ENCODE measurements around the gene NOP53.
"Not testable (repeated sequence)": the region's sequence is repeated elsewhere in the genome, so short reads cannot be mapped to it uniquely, and the experiment has no call there.

Gene NOP53

DNA sequence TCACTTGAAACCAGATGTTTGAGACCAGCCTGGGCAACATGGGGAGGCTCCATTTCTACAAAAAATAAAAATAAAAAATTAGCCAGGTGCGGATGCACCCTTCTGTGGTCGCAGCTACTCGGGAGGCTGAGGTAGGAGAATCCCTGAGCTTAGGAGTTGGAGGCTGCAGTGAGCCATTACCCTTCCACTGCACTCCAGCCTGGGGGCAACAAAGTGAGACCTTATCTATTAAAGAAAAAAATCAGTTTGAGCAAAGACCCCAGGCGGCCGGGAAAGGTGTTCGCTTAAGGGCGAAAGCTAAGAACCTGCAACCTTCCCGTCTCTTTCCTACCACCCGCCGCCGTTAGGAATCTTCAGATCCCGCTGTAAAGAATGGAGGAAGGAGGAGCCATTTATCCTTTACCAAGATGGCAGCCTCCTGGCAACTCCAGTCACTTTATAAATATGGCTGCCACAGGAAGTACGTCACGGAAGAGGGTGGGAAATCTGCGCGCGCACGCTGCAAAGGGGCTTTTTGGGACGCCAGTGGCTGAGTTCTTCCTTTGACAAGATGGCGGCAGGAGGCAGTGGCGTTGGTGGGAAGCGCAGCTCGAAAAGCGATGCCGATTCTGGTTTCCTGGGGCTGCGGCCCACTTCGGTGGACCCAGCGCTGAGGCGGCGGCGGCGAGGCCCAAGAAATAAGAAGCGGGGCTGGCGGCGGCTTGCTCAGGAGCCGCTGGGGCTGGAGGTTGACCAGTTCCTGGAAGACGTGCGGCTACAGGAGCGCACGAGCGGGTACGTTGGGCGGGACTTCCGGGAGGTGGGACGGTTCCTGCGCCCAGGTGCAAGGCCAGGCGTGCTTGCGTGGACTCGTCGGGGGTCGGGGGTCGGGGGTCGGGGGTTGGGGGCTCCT lies at the start of gene NOP53:
TSS of gene NOP53 (plus strand) at position 537 of the 892 bp plus-strand sequence. CDS start at position 551, 14 bp downstream.
- DNase-seq (ENCODE audit: low spot score), result peak; percentile 98

DNA sequence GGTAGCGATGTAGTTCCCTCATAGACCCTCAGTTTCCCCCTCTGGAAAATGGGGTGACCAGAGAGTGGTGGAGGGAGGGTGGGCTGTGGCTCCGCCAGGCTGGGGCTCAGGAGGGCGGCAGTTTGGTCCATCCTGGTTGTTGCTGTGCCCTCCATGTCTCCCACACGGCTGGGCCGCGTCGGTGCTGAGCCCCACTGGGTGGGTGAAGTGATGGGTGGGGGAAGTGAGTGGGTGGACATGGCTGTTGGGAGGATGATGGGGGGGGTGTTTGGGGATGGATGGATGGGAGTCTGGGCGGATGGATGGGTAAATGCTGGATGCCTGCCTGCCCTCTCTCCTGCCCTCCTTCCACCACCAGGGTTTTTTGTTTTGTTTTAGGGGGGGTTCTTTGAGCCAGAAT lies 48.7 kb upstream of the NOP53 start:
- no peak for DNase-seq (ENCODE audit: low spot score)

DNA sequence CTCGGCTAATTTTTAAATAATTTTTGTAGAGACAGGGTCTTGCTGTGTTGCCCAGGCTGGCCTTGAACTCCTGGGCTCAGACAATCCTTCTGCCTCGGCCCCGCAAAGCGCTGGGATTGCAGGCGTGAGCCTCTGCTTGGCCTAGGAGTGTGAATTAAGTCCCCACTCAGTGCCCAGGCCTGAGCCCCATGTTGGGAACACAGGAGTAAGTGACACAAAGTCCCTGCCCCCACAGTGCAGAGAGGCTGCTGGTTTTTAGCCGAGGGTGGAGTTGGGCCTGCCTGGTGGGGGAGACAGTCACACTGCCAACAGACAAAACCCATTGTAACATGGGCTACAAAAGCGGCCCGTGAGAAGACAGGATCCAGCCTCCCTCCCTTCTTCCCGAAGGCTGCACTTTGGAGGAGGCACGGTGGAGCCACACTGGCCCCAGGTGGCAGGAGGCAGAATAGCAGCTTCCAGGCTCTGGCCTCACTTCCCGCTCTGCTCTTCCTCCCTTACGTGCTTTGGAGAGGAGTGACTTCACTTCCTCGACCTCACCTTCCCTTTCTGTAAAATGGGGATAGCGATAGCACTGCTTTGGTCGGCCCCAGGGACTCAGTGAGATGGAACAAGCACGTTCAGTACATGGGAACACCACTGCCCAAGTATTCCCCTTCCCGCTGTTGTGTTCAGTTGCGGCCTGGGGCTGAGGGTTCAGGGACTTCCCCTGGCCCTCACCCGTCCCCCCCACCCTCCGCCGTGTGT lies 47.3 kb upstream of the NOP53 start:
- peak; percentile 56 for DNase-seq (ENCODE audit: low spot score)

DNA sequence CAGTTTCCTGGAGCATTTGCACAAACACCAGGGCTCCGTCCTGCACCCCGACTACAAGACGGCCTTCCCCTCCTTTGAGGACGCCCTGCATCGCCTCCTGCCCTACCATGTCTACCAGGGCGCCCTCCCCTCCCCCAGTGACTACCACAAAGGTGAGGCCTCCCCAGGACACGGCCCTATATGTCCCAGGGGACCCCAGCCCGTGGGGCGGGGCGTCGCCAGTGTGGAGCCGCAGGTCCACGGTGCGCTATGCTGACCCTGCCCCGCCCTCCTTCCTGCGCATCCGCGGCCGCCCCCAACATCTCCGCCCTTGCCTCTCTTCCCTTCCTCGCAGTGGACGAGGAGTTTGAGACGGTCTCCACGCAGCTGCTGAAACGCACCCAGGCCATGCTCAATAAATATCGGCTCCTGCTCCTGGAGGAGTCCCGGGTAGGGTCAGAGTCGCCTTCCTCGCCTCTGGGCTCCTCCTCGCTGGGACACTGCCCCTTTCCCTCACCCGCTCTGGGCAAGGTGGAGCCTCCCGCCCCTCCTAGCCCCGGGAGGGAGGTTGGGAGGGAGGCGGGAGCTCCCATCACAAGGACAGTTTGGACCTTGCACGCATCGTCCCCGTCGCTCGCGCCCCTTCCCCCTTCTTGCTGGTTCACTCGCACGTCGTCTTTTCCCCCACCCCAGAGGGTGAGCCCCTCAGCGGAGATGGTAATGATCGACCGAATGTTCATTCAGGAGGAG lies 46.6 kb upstream of the NOP53 start:
- no peak for DNase-seq (ENCODE audit: low spot score)

- peak; percentile 39 for DNase-seq (ENCODE audit: low spot score)
Measured at GRCh38 chr19:47699360-47699917, 45.9 kb upstream of the NOP53 start.

- no peak for DNase-seq (ENCODE audit: low spot score)
Measured at GRCh38 chr19:47700934-47701716, 44.2 kb upstream of the NOP53 start.

DNA sequence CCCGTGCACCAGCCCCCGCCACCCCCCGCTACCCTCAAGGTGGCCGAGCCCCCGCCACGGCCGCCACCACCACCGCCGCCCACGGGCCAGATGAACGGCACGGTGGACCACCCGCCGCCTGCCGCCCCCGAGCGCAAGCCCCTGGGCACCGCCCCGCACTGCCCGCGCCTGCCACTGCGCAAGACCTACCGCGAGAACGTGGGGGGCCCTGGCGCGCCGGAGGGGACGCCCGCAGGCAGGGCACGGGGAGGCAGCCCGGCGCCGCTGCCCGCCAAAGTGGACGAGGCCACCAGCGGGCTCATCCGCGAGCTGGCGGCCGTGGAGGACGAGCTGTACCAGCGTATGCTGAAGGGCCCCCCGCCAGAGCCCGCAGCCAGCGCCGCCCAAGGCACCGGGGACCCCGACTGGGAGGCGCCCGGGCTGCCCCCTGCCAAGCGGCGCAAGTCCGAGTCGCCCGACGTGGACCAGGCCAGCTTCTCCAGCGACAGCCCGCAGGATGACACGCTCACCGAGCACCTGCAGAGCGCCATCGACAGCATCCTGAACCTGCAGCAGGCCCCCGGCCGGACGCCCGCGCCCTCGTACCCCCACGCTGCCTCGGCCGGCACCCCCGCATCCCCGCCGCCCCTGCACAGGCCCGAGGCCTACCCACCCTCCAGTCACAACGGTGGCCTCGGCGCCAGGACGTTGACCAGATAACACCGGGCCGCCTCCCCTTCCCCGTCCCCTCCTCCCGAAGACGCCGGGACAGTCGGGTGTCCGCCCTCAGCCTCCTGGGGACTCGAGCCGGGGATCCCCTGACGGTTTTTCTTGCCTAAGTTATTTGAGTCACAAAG lies 43.4 kb upstream of the NOP53 start:
- no peak for DNase-seq (ENCODE audit: low spot score)

GRCh38 chr19:47702671-47703070 lies 42.7 kb upstream of the NOP53 start:
- DNase-seq (ENCODE audit: low spot score), result no peak

DNA sequence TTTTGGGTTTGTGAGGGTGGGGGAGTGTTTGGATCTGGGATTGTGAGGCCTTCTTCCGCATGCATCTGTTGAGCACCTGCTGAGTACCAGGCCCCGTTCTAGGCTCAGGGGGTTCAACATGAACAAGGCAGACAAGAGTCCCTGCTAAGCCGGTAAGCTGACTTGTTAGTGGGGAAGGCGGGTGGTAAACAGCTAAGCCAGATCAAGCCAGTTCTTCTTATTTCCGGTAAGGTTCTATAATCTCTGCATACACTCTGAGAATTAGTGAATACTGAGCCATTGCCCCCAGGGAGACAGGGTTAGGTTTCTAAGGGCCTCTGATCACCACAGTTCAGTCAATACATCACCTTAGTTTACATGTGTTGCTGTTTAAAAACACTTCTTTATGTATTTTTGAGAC lies 42.0 kb upstream of the NOP53 start:
- DNase-seq (ENCODE audit: low spot score), result no peak

DNA sequence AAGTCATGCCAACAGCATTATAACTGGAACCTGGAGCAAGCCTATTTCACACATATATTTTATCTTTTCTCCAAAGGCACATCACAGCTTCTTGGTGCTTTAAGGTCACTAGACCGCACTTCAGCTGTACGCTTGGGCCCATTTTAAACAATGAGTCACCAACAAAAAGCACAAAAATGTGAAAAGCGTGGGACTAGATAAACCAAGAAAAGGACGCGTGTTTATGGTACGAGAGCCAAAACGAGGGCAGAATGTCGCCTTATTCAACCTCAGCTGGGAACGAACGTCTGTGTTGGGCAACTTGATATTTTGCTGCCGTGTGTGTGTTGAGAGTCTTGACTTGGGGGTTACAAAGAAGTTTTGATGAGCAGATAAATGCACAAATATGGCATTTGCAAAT lies 41.3 kb upstream of the NOP53 start:
- DNase-seq (ENCODE audit: low spot score), result no peak

DNA sequence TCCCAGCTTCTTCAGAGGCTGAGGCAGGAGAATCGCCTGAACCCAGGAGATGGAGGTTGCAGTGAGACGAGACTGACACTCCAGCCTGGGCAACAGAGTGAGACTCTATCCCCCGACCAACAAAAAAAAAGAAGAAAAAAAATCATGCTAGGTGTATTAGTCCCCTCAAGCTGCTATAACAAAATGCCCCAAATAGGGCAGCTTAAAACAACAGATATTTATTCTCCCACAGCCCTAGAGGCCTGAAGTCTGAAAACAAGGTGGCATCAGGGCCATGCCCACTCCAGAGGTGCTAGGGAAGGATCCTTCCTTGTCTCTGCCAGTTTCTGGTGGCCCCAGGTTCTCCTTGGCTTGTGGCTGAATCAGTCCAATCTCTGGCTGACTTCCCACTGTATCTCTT lies 40.7 kb upstream of the NOP53 start:
- no peak for DNase-seq (ENCODE audit: low spot score)

GRCh38 chr19:47707135-47707925 lies 38.0 kb upstream of the NOP53 start:
- peak; percentile 73 for DNase-seq (ENCODE audit: low spot score)

DNA sequence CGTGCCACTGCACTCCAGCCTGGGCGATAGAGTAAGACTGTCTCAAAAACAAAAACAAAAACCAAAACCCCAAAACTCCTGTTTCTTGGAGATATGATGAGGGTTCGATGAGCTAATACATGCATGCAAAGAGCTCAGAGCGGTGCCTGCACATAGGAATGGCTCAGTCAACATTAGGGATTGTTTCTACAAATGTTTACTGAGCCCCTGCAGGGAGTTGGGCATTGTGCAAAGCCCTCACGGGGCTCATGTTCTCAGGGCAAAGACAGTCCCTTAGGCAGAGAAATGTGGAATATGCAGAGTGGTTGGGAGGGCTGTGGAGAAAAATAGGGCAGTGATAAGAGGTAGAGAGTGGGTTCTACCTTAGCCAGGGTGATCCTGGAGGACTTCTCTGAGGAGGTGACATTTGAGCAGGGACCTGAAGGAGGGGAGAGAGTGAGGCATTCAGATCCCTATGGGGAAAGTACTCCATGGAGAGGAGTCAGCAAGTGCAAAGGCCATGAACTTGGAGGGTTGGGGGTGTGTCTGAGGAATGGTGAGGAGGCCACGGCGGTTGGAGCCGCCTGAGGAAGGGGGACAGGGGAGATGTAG lies 33.6 kb upstream of the NOP53 start:
- no peak for DNase-seq (ENCODE audit: low spot score)

DNA sequence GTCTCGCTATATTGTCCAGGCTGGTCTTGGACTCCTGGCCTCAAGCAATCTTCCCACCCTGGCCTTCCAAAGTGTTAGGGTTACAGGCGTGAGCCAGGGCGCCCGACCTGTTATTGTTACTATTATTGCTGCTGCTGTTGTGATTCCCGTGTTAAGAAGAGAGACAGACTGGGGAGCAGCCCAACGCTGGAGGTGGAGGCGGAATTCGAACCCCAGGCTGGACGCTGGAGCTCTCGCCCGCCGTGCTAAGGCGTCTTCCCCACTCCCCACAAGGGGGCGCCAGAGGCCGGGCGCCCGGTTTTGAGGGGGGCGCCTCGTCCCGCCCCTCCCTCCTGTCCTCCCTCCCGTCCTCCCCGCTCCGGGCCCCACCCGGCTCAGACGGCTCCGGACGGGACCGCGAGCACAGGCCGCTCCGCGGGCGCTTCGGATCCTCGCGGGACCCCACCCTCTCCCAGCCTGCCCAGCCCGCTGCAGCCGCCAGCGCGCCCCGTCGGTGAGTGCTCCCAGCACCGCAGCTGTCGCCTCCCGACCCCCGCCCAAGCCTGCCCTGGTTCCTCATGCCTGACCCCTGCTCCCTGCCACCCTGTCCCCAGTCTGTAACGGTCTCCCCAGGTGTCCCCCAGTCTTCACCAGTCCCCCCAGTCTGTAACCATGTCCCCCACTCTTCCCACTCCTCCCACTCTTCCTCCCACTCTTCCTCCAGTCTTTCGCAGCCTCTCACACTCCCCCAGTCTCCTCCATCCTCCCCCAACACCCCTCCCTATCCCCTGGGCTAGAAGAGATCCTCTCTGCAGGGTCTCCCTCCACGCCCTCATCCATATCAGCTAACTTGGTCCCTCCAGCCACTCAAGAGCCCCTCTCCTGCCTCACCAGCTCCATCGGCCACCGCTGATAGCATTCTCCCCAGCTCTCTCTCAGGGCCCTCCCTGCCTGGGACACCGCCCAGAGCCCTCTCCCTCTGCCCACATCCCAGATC lies 32.0 kb upstream of the NOP53 start, which contains the start of gene EHD2:
TSS of gene EHD2 (plus strand) at position 377 of the 976 bp plus-strand sequence. CDS start 3,191 bp downstream, outside the sequence.
- DNase-seq (ENCODE audit: low spot score), result peak; percentile 12

DNA sequence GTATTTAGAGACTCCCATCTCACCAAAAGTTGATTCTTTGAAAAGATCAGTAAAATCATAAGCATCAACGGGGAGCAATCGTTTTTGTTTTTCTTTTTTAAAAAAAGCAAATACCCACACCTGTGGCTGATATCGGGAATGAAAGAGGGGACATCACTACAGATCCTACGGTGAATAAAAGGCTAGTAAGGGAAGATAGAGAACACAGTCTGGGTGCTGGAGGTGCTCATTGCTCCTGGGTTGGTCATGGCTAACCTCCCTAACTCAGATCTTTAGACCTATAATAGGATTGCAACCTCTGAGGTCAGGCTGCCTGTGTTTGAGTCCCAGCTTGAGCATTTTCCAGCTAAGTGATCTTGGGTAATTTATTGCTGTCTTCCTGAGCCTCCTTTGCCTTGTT lies 31.0 kb upstream of the NOP53 start:
- no peak for DNase-seq (ENCODE audit: low spot score)

- DNase-seq (ENCODE audit: low spot score), result not testable (repeated sequence)
Measured at GRCh38 chr19:47714855-47715254, 30.5 kb upstream of the NOP53 start.

- no peak for DNase-seq (ENCODE audit: low spot score)
Measured at GRCh38 chr19:47716270-47716937, 28.9 kb upstream of the NOP53 start.
